Right cardiac atrium (tissue), 5 donors: Measurements from ENCODE around the gene MCM10. TPM values are rescaled to one million over a fixed set of nuclear protein-coding genes. Genes with fewer than 3 reads are reported as not detected.
"Not testable (repeated sequence)": the region's sequence is repeated elsewhere in the genome, so short reads cannot be mapped to it uniquely, and the experiment has no call there.

Experiments used
- ATAC-seq, 2 donors: fragments of 200-7000 bp; cut with Tn5 transposase; one replicate each; pipeline versions ENCODE4 v1.8.0 to v1.9.1; 2020; ENCODE audit warnings: moderate library complexity in 2 of 2, mild to moderate bottlenecking in 1 of 2
- DNase-seq, 3 donors: peaks; one replicate each; pipeline ENCODE4 v3.0.0-alpha.2; 2020
- H3K27ac ChIP-seq: one replicate; pipeline ENCODE4 v1.5.1; 2013; ENCODE audit warnings: mild to moderate bottlenecking, low read length, control low read depth, moderate library complexity
- H3K27me3 ChIP-seq: one replicate; pipeline ENCODE4 v1.6.1; 2013; ENCODE audit not compliant: control insufficient read depth, insufficient read depth
- H3K4me1 ChIP-seq: one replicate; pipeline ENCODE4 v1.6.1; 2013; ENCODE audit warnings: low read length; ENCODE audit not compliant: control insufficient read depth, insufficient read depth
- H3K4me3 ChIP-seq: one replicate; pipeline ENCODE4 v1.5.1; 2013; ENCODE audit warnings: low read length, control low read depth
- H3K9me3 ChIP-seq: one replicate; pipeline ENCODE4 v1.6.1; 2013; ENCODE audit warnings: low read length; ENCODE audit not compliant: control insufficient read depth
- WGBS: extraction: QIAGEN DNeasy Blood & Tissue Kit; methylation state at CpG from one replicate; pipeline ENCODE4 v1.1.7; 2013; 5-methylcytosine and 5-hydroxymethylcytosine counted together
- intact Hi-C, 4 donors: fragments of 100-400 bp; cut with DNase I; formaldehyde crosslinking; loops; one replicate each; pipeline versions ENCODE4 v1.11.0 to v1.14.0; 2022 to 2023
- polyA plus RNA-seq: library from polyadenylated mRNA; stranded (reverse); fragments of 200-250 nt; gene quantifications from one replicate; pipeline ENCODE4 v1.2.3, GENCODE V29; 2013
- total RNA-seq, 4 donors: library from RNA; stranded (reverse); fragmentation: NEBNext Ultra II Directional; extraction: Animal tissue kit (Norgen Biotek cat#: 25700); gene quantifications; one replicate each; pipeline ENCODE4 v1.2.1, GENCODE V29; 2021
- donor health status: healthy with polysubstance abuse.
- donor health status: DM: no; HTN: yes; CAD: no.
- donor health status: DM: no; HTN: no; CAD: no.
- donor health status: DM: no; HTN: yes; CAD: no; lungs with severe emphysema.
- donor health status: DM: yes; HTN: yes; CAD: no.

MCM10 gene
- total and polyA plus RNA-seq, 5 donors = 0.07 to 0.35 (median 0.28) TPM; not detected in 1

GRCh38 chr10:13238271-13239077 is 77.1 kb downstream of the MCM10 start:
- H3K4me1 ChIP-seq = no peaks in the 10 kb centered on the region
- no peaks in the 10 kb centered on the region for H3K9me3 ChIP-seq
- no peaks in the 10 kb centered on the region for H3K27me3 ChIP-seq
- intact Hi-C loops = no loop called here
- 82% methylated on average over 16 of the region's 16 CpGs for WGBS
- DNase-seq (no peak), ATAC-seq (no peak)
- H3K27ac ChIP-seq = no peak overlapping the region
- H3K4me3 ChIP-seq = no peak overlapping the region

DNA sequence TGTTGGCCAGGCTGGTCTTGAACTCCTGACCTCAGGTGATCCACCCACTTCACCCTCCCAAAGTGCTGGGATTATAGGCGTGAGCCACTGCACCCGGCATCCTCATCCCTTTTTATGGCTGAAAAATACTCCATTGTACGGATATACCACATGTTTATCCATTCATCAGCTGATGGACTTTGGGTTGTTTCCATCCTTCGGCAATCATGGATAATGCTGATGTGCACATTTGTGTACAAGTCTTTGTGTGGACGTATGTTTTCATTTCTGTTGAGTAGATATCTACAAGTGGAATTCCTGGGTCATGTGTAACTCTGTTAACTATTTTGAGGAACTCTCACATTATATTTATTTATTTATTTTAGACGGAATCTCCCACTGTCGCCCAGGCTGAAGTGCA is 78.6 kb downstream of the MCM10 start:
- Histone ChIP-seq H3K9me3 (no peaks in the 10 kb centered on the region), H3K4me3 (no peak overlapping the region), H3K27me3 (no peaks in the 10 kb centered on the region), H3K4me1 (no peaks in the 10 kb centered on the region), H3K27ac (no peak overlapping the region)
- ATAC-seq (no peak), DNase-seq (no peak)
- WGBS = 87% methylated on average over 7 of the region's 7 CpGs
- intact Hi-C loops = no loop called here

DNA sequence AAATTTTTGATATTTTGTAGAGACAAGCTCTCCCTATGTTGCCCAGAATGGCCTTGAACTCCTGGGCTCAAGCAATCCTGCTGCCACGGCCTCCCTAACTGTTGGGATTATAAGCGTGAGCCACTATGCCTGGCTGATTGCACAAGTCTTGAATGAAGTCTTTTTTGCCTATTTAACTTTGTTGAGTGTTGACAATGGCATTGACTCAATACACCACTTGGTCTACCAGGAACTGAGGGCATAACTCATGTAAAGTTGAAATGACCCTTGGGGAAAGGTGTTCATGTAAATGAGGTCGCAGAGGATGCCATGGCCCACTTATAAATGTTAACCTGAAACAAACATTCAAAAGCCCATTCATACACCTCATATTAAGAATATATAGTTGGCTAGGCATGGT is 80.3 kb downstream of the MCM10 start:
- Histone ChIP-seq H3K4me3 (no peak overlapping the region), H3K27ac (no peak overlapping the region), H3K4me1 (no peaks in the 10 kb centered on the region), H3K9me3 (no peaks in the 10 kb centered on the region), H3K27me3 (no peaks in the 10 kb centered on the region)
- DNase-seq (no peak), ATAC-seq (no peak)
- intact Hi-C loops = no loop called here
- WGBS = 85% methylated on average over 3 of the region's 3 CpGs

DNA sequence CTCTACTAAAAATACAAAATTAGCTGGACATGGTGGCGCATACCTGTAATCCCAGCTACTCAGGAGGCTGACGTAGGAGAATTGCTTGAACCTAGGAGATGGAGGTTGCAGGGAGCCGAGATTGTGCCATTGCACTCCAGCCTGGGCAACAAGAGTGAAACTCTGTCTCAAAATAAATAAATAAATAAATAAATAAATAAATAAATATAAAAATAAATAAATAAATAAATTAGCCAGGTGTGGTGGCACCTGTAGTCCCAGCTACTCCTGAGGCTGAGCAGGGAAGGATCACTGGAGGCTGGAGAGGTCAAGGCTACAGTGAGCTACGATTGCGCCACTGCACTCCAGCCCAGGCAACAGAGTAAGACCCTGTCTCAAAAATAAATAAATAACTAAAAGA is 80.9 kb downstream of the MCM10 start:
- H3K27me3 ChIP-seq, H3K4me1 ChIP-seq, H3K9me3 ChIP-seq, ATAC-seq, H3K27ac ChIP-seq, H3K4me3 ChIP-seq, DNase-seq, intact Hi-C loops: not testable (repeated sequence)
- WGBS = 95% methylated on average over 5 of the region's 5 CpGs

DNA sequence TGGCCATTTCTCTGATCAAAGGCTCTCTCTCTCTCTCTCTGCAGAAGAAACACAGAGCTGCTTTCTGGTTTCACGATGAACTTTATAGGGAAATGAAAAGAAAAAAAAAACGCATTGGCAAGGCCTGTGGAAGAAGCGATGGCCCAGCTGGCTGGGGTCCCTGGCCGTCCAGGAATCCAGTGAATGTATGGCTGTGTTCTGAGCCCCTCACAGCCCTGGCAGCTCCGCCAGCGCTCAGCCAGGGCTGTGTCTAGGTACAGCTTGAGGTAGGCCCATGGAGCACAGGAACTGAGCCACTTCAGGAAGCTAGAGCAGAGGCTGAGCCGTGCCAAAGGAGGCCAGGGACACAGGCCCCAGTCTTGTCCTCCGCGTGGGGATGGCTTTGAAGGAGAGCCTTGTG is 85.9 kb downstream of the MCM10 start:
- no peaks in the 10 kb centered on the region for H3K9me3 ChIP-seq
- no peak overlapping the region for H3K4me3 ChIP-seq
- H3K27ac ChIP-seq = no peak overlapping the region
- intact Hi-C loops = no loop called here
- no peaks in the 10 kb centered on the region for H3K4me1 ChIP-seq
- WGBS = 82% methylated on average over 9 of the region's 9 CpGs
- no peak for ATAC-seq
- DNase-seq = no peak
- H3K27me3 ChIP-seq = no peaks in the 10 kb centered on the region

DNA sequence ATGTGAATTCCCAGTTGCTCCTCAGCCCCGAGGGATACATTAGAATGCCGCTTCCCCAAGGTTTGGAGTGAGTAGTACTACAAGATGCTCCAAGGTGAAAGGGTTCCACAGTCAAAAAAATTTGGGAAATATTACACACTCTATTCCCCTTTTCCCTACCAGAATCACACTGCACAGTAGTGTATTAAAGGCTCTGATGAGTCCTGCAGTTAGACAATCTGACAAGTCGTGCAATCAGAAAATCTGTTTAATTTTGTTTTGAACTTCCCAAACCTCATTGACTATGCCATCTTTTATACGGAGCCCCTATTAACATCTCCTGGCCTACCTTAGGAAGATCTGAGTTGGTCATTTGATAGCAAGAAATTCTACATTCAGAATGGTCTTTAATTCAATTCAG is 86.4 kb downstream of the MCM10 start:
- intact Hi-C loops = no loop called here
- Histone ChIP-seq H3K4me3 (no peak overlapping the region), H3K27ac (no peak overlapping the region), H3K9me3 (no peaks in the 10 kb centered on the region), H3K27me3 (no peaks in the 10 kb centered on the region), H3K4me1 (no peaks in the 10 kb centered on the region)
- DNase-seq (no peak), ATAC-seq (no peak)
- 90% methylated on average over 4 of the region's 4 CpGs for WGBS

GRCh38 chr10:13253726-13254125 is 92.4 kb downstream of the MCM10 start:
- Histone ChIP-seq H3K9me3 (no peaks in the 10 kb centered on the region), H3K27me3 (no peaks in the 10 kb centered on the region), H3K27ac (no peak overlapping the region), H3K4me3 (no peak overlapping the region), H3K4me1 (no peaks in the 10 kb centered on the region)
- DNase-seq (no peak), ATAC-seq (no peak)
- intact Hi-C loops = no loop called here
- 86% methylated on average over 4 of the region's 4 CpGs for WGBS

DNA sequence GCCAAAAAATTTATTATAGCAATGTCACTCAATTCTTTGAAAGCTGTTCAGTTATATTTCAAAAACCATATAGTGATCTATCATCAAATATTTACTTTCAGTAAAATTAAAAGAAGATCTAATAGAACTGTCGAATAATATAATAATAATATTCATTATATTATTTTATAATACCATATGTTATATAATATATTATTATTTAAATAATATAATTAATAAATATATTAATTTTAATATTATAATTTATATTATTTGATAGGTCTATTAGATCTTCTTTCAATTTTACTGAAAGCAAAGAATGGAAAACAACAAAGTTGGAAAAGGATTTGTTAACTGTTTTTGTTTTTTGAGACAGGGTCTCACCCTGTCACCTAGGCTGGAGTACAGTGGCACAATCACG is 95.3 kb downstream of the MCM10 start:
- Histone ChIP-seq H3K9me3 (no peaks in the 10 kb centered on the region), H3K27me3 (no peaks in the 10 kb centered on the region), H3K4me1 (no peaks in the 10 kb centered on the region), H3K4me3 (no peak overlapping the region), H3K27ac (no peak overlapping the region)
- DNase-seq (no peak), ATAC-seq (no peak)
- WGBS = 90% methylated on average over 2 of the region's 2 CpGs
- intact Hi-C loops = no loop called here

DNA sequence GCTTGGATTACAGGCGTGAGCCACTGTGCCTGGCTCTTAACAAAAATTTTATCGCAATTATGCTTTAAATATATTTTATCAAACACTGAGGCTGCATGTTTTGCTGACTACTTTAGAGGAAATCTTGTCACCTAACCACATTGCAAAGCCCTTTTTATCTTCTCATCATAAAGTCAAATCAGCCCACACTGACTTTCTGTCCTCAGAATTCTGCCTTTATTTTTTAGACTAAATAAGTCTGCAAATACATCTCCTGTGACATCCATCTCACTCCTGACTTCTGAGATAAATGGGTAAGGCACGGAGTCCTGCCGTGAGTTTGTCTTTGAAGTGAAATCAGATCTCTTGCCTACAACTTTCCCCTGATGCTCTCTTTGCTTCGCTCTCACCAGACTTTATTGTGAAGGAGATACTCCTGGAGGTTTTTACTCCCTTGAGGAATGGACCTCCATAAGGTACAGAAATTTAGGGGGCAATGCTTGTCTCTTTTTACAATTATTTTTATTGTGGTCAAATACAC is 96.3 kb downstream of the MCM10 start:
- H3K4me3 ChIP-seq = no peak overlapping the region
- no peak for DNase-seq
- WGBS = 69% methylated on average over 5 of the region's 5 CpGs

More for the DNA sequence above, 96.3 kb downstream of the MCM10 start:
- intact Hi-C loops = no loop called here
- no peaks in the 10 kb centered on the region for H3K27me3 ChIP-seq
- H3K4me1 ChIP-seq = no peaks in the 10 kb centered on the region
- no peaks in the 10 kb centered on the region for H3K9me3 ChIP-seq
- ATAC-seq = no peak
- H3K27ac ChIP-seq = no peak overlapping the region

Other genes starting within 250 kb of the MCM10 start
- 10 to 100 TPM in 3 of 4 donors, 1 to 10 TPM in 1; 9.3 to 24.6 (median 15.6) TPM for gene CCDC3, start 159.8 kb upstream of the MCM10 start, total RNA-seq
- gene CCDC3, start 159.8 kb upstream of the MCM10 start, polyA plus RNA-seq = 14.6 TPM
- 100 to 1,000 TPM in 3 of 4 donors, 10 to 100 TPM in 1; 99.7 to 121 (median 111) TPM for gene OPTN, start 61.4 kb upstream of the MCM10 start, total RNA-seq
- 74.1 TPM for gene OPTN, start 61.4 kb upstream of the MCM10 start, polyA plus RNA-seq
- gene UCMA, start 72.8 kb downstream of the MCM10 start, total RNA-seq = not detected
- not detected for gene UCMA, start 72.8 kb downstream of the MCM10 start, polyA plus RNA-seq
- 10 to 100 TPM; 70.7 to 94.9 (median 88.9) TPM for gene PHYH, start 138.5 kb downstream of the MCM10 start, total RNA-seq
- gene PHYH, start 138.5 kb downstream of the MCM10 start, polyA plus RNA-seq = 138 TPM
- 10 to 100 TPM; 31.8 to 38.3 (median 36.3) TPM for gene SEPHS1, start 186.7 kb downstream of the MCM10 start, total RNA-seq
- gene SEPHS1, start 186.7 kb downstream of the MCM10 start, polyA plus RNA-seq = 24.2 TPM